Gastrocnemius medialis (tissue), 4 donors: Measurements from ENCODE around the gene TRAF2.

Experiments used
- CTCF ChIP-seq, 5 experiments: fragments of 450-650 bp in 3 of 5; fragments of 200-600 bp in 2 of 5; sonication (generic) in 2 of 5; IDR thresholded peaks in 4 of 5; conservative IDR thresholded peaks in 1 of 5; 1 replicate in 4 of 5; 2 replicates in 1 of 5; pipeline ENCODE4 v1.5.1; 2016 to 2019; ENCODE audit warnings: antibody characterized with exemption in 5 of 5, mild to moderate bottlenecking in 3 of 5, moderate library complexity in 3 of 5
- POLR2A ChIP-seq, 2 donors: fragments of 450-650 bp; IDR thresholded peaks; one replicate each; pipeline ENCODE4 v1.6.1; 2017; ENCODE audit warnings: antibody characterized with exemption in 2 of 2, mild to moderate bottlenecking in 2 of 2, moderate library complexity in 2 of 2

GRCh38 chr9:136962701-136963248, 76.5 kb downstream of the TRAF2 start:
- TF ChIP-seq CTCF (IDR thresholded peaks at IDR 0.05 in 4 of 5, conservative IDR thresholded peaks at IDR 0.05 in 1 of 5) (no peak), POLR2A (IDR thresholded peaks at IDR 0.05) (no peak)
